GM21737 (cell line): Measurements from ENCODE around the gene STARD6.
"Not testable (repeated sequence)": the region's sequence is repeated elsewhere in the genome, so short reads cannot be mapped to it uniquely, and the experiment has no call there.

ENCODE experiments used
- ATAC-seq: cut with Tn5 transposase; IDR thresholded peaks from one replicate; pipeline ENCODE4 v1.9.1; 2021; ENCODE audit warnings: mild to moderate bottlenecking, moderate library complexity; ENCODE audit not compliant: unreplicated experiment

Gene STARD6

DNA sequence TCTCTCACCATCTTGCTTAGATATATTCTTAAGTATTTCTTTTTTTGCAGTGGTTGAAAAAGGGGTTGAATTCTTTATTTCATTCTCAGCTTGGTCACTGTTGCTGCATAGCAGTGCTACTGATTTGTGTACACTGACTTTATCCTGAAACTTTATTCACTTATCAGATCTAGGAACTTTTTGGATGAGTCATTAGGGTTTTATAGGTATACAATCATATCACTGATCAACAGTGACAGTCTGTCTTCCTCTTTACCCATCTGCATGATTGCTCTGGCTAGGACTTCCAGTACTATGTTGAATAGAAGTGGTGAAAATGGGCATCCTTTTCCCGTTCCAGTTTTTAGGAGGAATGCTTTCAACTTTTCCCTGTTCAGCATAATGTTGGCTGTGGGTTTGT lies 6.5 kb downstream of the STARD6 start:
- ATAC-seq: no peak

DNA sequence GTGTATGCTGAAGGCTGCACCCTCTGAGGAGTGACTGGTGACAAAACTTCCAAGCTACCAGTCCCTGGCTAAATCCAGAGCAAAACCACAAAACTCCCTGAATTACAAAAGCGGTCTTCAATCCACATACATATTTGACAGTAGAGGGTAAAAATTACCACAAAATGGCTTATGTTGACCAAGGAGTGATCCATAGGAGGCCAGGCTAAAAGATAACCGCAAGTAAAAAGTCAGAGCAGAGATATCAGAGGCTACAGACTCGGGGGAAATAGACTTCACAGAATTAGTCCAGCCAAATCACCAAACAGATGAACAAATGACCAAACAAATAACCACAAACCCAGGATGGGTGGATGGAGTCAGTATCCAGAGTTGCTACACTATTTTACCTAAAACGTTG lies 19.4 kb downstream of the STARD6 start:
- no peak for ATAC-seq

DNA sequence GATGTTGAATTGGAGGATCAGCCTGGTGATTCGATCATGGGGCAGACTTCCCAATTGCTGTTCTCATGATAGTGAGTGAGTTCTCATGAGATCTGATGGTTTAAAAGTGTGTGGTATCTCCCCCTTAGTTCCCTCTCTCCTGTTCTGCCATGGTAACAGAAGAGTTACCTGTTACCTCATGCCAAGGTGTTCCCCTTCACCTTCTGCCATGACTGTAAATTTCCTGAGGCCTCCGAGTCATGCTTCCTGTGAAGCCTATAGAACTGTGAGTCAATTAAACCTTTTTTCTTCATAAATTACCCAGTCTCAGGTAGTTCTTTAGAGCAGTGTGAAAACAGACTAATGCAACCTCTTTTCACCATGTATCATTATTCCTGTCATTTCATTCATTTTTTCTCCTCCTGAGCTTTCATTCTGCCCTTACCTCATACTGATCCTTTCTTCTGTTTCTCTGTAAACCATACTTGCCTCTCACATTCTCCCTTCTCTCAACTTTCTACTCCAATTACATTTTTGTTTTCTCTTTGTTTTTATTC lies 22.0 kb downstream of the STARD6 start:
- ATAC-seq: no peak

DNA sequence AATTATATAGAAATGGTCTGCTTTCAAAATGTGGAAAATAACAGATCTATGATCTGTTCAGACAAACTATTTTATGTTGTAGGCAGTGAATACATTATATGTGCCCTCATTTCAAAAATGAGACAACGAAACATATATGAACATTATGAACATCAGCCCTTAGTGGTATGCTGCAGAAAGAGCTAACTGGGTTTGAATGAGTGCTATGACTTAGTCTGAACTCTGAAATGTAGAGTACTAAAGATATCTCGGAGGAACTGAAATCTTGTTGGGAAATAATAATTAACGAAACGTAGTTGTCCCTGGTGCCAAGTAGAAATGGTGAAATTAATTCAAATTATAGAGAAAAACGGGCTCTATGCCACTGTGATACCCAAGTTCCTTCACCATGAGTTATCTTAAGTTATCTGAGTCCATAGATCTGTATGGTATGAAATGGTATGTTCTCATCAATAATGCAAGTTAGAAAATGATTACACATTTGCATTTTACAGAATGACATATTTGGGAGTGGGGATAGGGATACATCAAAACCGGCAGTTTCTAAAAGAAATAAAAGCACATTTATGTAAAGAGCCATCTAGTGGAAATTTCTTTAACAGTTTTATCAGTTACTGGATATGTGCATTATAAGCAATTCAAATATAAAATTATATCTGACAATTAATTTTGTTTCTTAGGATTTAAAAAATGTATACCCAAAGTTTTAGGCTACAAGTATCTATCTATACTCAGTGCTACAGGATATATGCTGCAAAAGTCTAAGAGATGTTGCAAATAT lies 26.7 kb downstream of the STARD6 start:
- no peak for ATAC-seq

DNA sequence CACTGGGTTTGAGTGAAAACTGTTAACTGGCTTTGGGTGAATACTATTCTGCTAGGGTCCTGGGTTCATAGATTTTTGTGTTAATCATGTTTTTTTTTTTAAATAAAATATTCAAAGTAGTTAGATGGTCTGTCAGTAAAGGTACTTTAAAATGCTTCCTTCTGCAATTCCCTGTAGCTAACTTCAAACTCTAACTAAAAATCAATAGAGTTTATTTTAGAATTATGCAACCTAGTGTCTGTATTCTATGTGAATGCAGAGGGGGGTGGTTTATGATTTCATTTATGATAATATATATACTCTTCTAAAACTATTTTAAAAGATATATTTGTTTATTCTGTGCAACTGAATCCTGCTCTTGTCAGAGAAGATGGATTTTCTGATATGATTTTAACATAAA lies 27.9 kb downstream of the STARD6 start:
- no peak for ATAC-seq

DNA sequence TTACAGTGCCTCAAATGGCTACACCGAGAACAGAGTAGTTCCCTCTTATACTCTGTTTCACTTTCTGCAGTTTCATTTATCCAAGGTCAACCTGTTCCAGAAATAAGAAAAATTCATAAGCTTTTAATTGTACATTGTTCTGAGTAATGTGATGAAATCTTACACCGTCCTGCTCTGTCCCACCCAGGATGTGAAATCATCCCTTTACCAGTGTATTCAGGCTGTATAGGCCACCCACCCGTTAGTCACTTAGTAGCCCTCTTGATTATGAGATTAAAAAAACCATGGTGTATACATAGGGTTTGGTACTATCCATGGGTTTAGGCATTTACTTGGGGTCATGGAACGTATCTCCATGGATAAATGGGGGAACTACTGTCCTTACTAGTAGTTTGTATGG lies 29.8 kb downstream of the STARD6 start:
- no peak for ATAC-seq

DNA sequence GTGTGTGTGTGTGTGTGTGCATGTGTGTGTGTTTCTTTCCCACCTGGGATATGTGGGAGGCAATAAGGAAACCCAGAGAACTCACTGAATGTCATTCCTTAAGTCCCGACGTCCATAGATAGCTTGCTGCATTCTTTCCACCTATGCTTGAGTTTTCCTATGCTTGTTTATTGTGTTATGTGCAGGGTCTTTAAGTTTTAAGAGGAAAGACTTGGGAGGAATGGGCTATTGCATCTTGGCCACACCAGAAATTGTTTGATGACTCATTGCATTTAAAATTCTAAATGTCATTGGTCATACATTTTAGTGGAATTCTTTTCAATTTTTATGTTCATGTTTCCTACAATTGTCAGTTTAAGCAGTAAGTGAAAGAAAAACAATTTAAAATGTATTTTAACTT lies 33.7 kb downstream of the STARD6 start:
- ATAC-seq: no peak

DNA sequence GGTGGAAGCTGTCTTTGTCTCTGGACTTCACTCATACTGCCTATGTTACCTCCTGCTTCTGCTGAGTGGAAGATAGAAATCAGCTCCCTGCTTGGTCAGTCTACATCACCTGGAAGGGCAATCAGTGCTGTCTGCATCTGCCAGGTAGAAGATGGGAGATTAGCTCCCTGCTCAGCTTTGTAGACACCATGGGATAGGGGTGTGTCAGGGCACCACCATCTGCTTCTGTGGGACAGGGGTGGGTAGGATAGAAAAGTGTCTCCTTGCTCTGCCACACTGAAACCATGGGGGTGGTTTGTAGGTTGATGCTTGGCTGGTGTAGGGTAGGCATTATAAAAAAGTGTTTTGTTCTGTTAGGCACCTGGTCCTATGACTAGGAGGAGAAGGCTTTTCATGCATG lies 34.1 kb downstream of the STARD6 start:
- no peak for ATAC-seq

DNA sequence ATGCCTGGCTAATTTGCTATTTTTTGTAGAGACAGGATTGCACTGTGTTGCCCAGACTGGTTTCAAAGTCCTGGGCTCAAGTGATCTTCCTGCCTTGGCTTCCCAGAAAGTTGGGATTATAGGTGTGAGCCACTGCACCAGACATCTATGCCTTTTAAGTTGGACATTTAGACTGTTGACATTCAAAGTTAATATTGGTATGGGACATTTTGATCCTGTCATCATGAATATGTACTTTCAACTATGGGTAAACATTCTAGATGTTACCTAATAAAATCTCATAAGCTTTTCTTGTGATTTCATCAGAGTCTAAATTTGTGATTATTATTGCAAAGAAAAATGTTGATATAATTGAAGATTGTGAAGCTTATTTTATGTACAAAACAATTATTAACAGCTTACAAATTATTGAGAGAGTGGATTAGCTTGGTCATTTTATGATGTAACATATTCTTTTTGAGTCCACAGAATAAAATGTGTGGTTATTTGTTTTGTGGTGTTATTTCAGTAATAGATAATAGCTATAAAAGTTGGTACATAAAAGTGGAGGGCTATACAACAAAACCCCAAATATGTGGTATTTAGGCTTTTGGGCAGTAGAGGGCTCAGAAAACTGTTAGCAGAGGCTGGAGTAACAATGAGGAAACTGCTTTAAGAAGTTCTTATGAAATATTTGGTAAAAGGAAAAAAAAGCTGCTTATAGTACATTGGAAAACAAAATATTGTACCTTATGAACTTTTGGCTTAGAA lies 41.4 kb downstream of the STARD6 start:
- ATAC-seq: no peak

DNA sequence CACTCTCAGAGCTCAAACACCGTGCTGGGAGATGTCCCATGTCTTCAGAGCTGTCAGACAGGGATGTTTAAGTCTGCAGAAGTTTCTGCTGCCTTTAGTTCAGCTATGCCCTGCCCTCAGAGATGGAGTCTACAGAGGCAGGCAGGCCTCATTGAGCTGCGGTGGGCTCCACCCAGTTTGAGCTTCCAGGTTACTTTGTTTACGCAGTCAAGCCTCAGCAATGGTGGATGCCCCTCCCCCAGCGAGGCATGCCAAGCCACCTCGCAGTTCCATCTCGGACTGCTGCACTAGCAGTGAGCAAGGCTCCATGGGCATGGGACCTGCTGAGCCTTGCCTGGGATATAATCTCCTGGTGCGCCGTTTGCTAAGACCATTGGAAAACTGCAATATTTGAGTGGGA lies 48.1 kb downstream of the STARD6 start:
- ATAC-seq: not testable (repeated sequence)

DNA sequence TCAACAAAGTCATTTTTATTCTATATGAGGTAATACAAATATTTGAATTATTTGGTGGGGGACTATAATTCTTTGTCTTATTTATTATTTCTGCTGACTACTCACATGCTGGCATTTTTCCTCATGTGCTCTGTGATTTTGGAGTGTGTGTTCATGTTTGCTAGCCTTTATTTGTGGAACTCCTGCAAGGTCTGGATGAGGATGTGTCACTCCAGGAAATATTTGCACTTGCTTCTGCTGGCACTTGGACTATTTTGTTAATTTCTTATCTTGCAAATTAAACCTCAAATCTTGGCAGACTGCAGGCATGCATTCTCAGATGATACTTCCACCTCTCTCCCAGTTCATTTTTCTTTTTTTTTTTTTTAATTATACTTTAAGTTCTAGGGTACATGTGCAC lies 54.2 kb downstream of the STARD6 start:
- no peak for ATAC-seq

DNA sequence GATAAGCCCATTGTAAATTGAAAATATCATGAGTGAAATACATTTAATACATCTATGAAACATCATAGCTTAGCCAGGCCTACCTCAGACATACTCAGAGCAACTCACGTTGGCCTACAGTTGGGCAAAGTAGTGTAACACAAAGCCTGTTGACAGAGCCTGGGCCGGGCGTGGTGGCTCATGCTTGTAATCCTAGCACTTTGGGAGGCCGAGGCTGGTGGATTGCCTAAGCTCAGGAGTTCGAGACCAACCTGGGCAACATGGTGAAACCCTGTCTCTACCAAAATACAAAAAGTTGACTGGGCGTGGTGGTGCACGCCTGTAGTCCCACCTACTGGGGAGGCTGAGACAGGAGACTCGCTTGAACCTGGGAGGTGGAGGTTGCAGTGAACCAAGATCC lies 58.7 kb downstream of the STARD6 start:
- ATAC-seq: not testable (repeated sequence)

DNA sequence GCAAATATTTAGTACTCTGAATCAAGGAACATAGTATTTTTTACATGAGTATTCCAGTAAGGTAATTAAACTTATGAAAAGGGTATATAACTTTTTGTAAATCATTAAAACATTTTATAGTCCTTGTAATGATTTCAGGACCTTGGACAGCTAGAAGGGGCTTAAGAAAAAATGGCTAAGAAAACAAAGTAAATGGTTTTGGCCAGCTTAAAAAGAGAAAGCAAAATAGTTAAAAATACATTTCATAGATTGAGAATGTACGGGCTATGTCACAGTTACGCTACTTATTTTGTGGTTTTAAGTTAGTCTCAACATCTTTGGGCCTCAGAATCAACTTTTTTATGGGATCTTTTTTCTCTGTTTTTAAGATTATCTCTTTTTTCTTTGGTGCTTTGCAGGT lies 61.6 kb downstream of the STARD6 start:
- ATAC-seq: no peak

DNA sequence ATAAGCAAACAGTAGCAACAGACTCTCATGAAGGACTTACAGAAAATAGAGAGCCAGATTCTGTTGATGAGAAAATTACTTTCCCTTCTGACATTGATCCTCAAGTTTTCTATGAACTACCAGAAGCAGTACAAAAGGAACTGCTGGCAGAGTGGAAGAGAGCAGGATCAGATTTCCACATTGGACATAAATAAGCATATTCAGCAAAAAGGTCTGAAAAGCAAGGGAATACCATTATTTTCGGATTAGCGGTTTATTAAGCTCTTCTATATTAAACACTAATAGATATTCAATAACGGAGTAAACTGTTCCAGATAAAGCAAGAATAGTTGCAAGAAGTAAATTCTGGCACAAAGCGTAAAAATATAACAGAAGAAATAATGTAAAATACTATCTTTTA lies 63.4 kb downstream of the STARD6 start:
- ATAC-seq: no peak

DNA sequence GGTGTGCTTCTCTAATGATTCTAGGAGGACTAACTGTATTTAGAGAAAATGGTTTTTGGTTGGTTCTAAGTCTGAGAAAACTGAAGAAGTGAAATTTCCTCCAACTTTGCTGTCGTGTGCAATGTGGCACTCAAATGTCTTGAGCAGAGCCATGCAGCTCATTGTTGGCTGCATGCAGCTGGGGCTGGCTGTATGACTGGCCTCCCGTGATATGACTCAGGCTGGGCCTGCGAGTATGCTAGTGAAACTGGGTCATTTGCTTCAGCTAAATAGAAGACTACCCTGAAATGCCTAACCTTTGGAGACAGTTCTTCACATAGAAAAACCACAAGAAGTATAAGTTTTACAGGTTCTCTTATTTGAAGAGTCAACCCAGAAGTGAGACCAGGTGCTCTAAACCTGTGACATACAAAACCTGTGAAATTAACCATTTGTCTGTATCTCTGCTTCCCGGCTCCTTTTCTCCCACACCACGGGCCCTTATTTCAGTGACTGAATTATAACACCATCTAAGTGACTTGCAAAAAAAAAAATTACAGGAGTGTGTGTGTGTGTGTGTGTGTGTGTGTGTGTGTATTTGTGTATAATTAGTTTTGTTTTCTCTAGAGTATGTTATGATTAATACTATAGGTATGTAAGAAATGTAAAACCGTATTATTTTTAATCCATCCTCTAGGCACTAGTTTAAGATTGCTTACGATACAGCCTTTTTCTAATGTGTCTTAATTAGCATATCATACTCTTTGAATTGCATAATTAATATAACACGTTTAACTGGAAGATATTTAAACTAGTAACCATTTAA lies 72.5 kb downstream of the STARD6 start:
- peak; percentile 100 for ATAC-seq

DNA sequence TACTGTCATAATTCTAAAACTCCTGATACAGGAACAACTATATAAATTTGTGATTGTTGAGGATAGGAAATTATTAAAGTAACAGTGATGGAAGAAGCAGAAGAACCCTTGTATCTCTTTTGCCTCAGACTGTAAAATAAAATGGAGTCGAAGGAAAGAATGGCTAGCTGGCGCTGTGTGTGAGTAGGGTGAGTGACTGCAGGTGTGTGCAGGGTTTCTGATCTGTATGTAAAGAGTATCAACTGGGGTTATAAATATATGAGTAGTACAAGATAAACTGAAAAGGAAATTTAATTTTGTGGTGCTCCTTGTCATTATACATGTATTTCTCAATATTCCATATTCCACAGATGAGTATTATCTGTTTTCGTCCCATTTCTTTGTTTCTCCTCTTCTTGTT lies 73.1 kb downstream of the STARD6 start:
- peak; percentile 18 for ATAC-seq

DNA sequence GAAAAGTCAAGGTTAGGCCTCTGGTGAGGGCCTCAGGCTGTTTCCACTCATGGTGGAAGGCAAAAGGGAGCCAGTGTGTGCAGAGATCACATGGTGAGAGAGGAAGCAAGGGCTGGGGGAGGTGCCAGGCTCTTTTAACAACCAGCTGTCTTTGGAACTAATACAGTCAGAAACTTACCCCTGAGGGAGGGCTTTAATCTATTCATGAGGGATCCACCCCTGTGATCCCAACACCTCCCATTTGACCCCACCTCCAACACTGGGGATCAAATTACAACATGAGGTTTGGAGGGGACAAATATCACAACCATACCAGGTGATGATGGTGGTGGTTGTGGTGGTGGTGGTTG lies 77.5 kb downstream of the STARD6 start:
- no peak for ATAC-seq

DNA sequence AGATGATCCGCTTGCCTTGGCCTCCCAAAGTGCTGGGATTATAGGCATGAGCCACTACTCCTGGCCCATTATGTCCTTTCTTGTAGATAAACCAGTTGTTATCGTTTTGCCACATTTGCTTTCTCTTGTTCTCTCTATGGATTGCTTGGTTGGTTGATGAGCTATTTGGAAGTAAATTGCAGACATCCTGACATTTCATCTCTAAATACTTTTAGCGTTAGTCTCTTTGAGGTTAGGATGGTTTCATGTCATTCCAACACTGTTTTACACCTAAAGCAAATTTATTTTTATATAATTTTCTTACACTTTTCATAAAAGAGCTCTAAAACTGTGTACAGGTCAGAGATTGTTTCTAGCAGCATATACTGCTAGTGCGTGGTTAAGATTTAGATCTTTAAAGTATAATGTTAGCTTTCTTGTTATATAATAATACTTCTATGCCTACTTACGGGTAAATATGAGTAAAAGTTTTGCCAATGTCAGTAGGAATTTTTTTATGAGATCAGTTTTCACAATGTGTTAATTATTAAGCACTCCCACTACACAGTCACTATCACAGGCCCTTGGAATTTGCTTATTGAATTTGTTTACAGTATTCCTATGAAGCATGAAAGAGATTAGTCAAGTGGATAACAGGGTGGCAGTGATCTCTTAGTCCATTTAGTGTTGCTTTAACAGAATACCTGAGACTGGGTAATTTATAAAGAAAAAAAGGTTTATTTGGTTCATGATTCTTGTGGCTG lies 78.0 kb downstream of the STARD6 start:
- ATAC-seq: no peak

DNA sequence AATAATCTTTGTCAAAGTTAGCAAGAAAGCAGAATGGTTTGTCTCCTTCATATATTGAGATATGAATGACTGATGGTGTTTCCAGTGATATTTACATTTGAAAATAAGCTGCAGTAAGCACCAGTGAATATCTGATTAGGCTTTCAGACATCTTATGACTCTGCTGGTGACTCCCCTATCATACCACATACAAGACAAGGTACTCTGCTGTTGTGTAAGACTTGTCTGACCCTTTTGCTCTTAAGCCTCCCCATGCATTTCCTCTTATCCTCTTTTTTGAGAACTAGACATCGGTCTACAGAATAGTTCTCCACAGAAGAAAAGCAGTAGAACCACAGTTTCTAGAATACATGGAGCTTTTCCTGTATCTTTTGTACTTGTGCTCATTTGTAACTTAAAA lies 79.0 kb downstream of the STARD6 start:
- ATAC-seq: no peak

DNA sequence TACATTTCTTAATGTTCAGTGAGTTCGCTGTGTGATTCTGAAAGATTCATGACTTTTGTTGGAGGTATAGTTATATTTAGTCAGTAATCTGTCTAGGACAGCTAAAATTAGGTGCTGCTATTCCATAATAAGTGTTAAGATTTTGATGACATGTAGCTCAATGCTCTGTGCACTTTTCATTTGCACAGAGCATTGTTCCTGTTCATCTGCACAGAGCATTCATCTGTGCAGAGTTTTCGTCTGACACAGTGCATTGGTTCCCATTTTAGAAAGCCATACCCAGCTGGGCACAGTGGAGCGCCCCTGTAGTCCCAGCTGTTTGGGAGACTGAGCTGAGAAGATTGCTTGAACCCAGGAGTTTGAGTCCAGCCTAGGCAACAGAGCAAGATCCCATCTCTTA lies 79.8 kb downstream of the STARD6 start:
- ATAC-seq: no peak
